ENCODE measurements around the gene ZNF174. TPM values are rescaled to one million over a fixed set of nuclear protein-coding genes. Genes with fewer than 3 reads are reported as not detected.

Gene ZNF174
- total RNA-seq, 3 donors from 2014 or later, result 7.5 to 14.5 (median 8.0) TPM

DNA sequence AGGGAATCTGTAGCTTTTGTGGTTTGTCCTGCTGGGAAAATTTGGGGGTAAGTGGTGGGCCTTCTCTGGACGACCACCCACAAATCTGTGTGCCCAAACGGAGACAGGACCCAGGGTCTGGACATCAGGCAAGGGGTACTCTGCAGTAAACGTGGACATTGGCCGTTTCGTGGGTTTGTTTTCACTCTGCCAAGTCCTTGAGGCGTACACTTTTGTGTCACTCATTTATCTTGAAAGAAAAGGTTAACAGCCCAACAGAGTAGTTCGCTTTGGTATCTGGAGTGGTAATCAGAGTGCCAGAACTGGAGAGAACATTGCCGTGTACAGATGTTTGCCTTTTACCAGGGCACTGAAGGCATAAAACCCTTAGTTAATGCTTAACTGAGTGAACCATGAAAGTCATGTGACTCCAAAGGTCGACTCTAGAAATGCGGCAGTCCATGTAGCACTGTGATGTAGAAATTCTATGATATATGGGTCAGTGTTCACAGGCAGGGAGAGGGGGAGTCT, 57.9 kb downstream of the ZNF174 start:
- Histone ChIP-seq H3K4me3 (peak overlapping the region; percentile 97), H3K9me3 (no peaks in the 10 kb centered on the region), H3K36me3 (ENCODE audit: low read depth) (no peaks in the 10 kb centered on the region), H3K4me1 (ENCODE audit: low read depth) (peaks cover 46% of the 10 kb centered on the region)
- intact Hi-C loops (cut with DNase I, micrococcal nuclease), result no loop called here
- ATAC-seq, result peak; percentile 68
- DNase-seq, result peak in 1 of 3 donors; percentile 77
- TF ChIP-seq, protein P1, sequence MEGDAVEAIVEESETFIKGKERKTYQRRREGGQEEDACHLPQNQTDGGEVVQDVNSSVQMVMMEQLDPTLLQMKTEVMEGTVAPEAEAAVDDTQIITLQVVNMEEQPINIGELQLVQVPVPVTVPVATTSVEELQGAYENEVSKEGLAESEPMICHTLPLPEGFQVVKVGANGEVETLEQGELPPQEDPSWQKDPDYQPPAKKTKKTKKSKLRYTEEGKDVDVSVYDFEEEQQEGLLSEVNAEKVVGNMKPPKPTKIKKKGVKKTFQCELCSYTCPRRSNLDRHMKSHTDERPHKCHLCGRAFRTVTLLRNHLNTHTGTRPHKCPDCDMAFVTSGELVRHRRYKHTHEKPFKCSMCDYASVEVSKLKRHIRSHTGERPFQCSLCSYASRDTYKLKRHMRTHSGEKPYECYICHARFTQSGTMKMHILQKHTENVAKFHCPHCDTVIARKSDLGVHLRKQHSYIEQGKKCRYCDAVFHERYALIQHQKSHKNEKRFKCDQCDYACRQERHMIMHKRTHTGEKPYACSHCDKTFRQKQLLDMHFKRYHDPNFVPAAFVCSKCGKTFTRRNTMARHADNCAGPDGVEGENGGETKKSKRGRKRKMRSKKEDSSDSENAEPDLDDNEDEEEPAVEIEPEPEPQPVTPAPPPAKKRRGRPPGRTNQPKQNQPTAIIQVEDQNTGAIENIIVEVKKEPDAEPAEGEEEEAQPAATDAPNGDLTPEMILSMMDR (IDR thresholded peaks at IDR 0.05), result no peak

Other genes with a start within 250 kb of the ZNF174 start
- not detected for gene OR1F1, start 213.0 kb upstream of the ZNF174 start, total RNA-seq
- 1 to 10 TPM; 6.6 to 8.0 (median 8.0) TPM for gene ZNF200, start 166.1 kb upstream of the ZNF174 start, total RNA-seq
- gene MEFV, start 144.6 kb upstream of the ZNF174 start, total RNA-seq, result 1 to 10 TPM in 2 of 3 donors, under 1 TPM in 1; 0.61 to 2.2 (median 1.6) TPM
- 10 to 100 TPM; 20.6 to 24.6 (median 21.0) TPM for gene ZNF263, start 117.7 kb upstream of the ZNF174 start, total RNA-seq
- 1 to 10 TPM; 1.6 to 7.5 (median 3.3) TPM for gene TIGD7, start 95.8 kb upstream of the ZNF174 start, total RNA-seq
- gene ZNF75A, start 95.7 kb upstream of the ZNF174 start, total RNA-seq, result 10 to 100 TPM; 19.0 to 33.1 (median 30.8) TPM
- under 1 TPM in 1 of 3 donors, not detected in 2; 0.22 TPM for gene OR2C1, start 45.3 kb upstream of the ZNF174 start, total RNA-seq
- 10 to 100 TPM; 10.2 to 14.8 (median 11.4) TPM for gene ZSCAN32, start 211 bp upstream of the ZNF174 start, total RNA-seq
- 1 to 10 TPM; 1.9 TPM for gene ZNF597, start 42.3 kb downstream of the ZNF174 start, total RNA-seq
- gene NAA60, start 42.5 kb downstream of the ZNF174 start, total RNA-seq, result 10 to 100 TPM; 72.2 to 94.7 (median 83.3) TPM
- not detected for gene C16orf90, start 94.3 kb downstream of the ZNF174 start, total RNA-seq
- gene CLUAP1, start 99.8 kb downstream of the ZNF174 start, total RNA-seq, result 10 to 100 TPM in 2 of 3 donors, 1 to 10 TPM in 1; 8.3 to 37.3 (median 10.8) TPM
- gene NLRC3, start 176.2 kb downstream of the ZNF174 start, total RNA-seq, result 1 to 10 TPM; 1.4 to 2.6 (median 1.7) TPM
- 1 to 10 TPM; 3.6 to 6.7 (median 5.0) TPM for gene SLX4, start 210.4 kb downstream of the ZNF174 start, total RNA-seq